Measurements from ENCODE around the gene VAMP4.

The VAMP4 gene, protein sequence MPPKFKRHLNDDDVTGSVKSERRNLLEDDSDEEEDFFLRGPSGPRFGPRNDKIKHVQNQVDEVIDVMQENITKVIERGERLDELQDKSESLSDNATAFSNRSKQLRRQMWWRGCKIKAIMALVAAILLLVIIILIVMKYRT

DNA sequence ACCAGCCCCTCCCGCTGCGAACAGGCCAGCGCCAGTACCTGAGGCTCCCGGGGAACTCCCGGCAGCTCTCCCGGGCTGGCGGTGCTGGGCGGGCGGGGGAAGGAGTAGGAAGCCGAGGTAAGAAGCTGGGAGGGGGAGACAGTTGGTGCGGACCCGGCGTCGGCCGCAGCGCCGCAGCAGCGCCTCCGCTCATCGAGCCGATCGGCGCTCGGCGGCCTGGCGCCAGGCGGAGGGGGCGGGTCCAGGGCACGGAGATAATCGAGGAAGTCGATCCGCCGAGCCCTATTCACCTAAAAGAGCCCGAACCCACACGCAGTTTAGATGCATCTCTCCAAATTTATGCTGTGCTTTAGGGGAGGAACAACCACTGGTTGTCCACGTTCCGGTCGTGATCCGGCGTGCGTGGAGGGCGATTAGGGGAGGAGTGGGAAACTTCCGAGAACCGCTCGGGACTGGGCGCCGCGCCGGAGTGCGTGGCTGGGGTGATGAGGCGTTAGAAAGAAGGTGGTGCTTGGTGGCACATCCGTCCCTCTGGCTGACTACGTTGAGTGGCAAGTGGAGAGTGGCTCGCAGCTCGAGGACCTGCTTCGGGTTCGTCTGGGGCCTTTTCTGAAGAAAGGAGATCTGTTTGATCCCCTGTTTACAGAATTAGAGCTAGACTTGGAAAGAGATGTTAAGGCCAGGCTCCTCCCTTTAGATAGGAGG is at the start of gene VAMP4:
Gene VAMP4 (minus strand): TSS at position 194 of the 705 bp plus-strand sequence. CDS start 3,651 bp downstream, outside the sequence.
- peak; percentile 71 for DNase-seq (ENCODE audit: low spot score)

- DNase-seq (ENCODE audit: low spot score) = no peak
Measured at GRCh38 chr1:171790318-171790717, 48.5 kb upstream of the VAMP4 start.

DNA sequence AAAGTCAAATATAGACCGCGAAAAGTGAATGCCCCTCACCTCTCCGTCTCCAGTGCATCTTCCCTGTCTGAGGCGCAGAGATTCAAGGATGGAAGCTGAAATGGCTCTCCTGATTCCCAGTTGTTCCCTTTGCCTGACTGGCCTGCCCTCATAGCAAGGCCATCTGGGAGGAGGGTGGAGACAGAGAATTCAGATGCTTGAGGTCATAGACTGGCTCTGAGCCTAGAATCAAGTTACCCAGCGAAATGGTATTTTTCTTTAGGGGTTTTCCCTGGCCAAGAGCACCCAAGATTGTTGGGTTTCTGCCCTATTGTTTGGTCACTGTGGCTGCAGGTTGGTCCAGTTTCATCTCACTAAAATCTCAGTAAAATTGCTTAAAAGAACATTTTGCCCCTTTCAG is 46.8 kb upstream of the VAMP4 start:
- peak; percentile 32 for DNase-seq (ENCODE audit: low spot score)

GRCh38 chr1:171787686-171788480 is 46.0 kb upstream of the VAMP4 start:
- DNase-seq (ENCODE audit: low spot score) = no peak

- no peak for DNase-seq (ENCODE audit: low spot score)
Measured at GRCh38 chr1:171786534-171786933, 44.7 kb upstream of the VAMP4 start.

- DNase-seq (ENCODE audit: low spot score) = no peak
Measured at GRCh38 chr1:171785766-171786165, 43.9 kb upstream of the VAMP4 start.

DNA sequence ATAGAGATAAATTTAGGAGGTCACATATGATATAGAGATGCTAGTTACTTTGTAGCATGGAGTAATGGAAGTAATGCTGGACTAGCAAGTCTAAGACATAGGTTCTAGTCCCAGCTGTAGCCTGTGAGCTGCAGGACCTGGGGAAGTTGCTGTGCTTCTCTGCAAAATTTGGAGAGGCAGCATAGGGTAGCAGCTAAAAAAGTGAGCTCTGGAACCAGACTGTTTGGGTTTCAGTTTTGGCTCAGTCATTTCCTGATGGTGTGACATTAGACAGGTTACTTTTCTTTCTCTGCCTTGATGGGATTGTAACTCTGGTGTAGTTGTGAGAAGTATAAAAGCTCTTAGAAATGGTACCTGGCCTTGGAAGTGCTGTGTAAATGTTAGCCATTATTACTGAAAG is 42.9 kb upstream of the VAMP4 start:
- DNase-seq (ENCODE audit: low spot score) = no peak

GRCh38 chr1:171783816-171784530 is 42.1 kb upstream of the VAMP4 start:
- no peak for DNase-seq (ENCODE audit: low spot score)

DNA sequence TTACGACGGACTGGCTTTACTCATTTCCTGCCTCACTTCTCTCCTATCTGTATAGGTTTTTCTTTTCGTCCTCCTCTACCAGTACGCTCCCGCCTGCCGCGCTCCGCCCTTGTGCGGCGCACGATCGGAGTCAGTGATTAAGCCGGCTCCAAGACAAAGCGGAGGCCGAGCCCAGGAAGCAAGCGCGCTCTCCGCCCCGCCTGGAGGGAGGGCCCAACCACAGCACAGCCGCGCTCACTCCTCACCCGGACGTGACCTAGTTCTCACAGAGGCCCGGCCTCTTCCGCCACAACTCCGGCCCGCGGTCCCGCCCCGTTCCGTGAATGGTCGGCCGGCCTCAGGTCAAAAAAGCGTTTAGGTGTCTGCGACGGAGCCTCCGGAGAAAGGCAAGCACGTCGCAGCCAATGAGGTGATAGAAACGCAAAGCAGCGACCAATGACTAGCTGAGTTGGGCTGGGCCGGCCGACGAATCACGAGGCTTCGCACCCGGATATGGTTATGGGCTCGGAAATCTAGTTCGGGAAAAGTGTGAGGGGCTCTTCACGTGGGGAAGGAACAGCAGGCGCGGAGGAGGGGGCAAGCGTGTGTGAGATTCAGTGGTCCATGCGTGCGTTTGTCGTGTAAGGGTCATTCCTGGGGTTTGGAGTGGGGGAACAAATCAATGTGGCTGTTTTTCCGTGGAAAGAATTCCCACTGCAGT is 39.5 kb upstream of the VAMP4 start, which contains the start of gene METTL13:
Gene METTL13 (plus strand): TSS at position 485 of the 700 bp plus-strand sequence. CDS start 308 bp downstream, outside the sequence.
- DNase-seq (ENCODE audit: low spot score) = peak; percentile 98

- DNase-seq (ENCODE audit: low spot score) = no peak
Measured at GRCh38 chr1:171780583-171781175, 38.8 kb upstream of the VAMP4 start.

DNA sequence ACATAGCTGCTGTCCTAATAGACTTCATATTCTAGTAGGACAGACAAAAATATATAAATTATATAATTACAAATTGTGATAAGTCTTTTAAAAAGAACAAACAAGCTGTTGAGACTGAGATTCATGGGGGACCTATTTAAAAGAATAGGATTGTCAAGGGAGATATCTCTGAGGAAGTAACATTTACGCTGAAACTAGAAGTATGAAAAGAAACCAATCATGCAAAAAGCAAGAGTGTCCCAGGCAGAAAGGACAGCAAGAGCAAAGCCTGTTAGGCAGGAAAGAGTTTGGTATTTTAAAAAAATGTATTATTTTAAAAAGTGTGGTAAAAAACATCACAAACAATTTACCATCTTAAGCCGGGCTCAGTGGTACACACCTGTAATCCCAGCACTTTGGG is 30.4 kb upstream of the VAMP4 start:
- DNase-seq (ENCODE audit: low spot score) = no peak

DNA sequence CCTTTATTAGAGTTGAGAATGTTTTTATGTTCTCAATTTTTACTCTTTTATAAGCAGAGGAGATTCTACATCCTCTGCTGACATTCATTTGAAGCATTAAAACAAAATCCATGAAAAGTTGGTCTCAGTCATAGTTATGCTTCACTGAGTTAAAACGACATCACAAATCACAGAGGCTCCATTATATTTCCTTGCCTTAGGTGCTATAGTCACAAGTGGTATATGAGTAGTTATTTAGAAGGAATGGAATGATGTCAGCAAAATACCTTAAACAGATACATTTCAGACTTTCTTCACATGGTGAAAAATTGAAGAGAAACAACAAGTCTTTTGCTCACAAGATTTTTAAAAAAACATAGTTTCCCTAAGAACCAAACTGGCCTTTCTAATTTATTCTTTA is 27.9 kb upstream of the VAMP4 start:
- DNase-seq (ENCODE audit: low spot score) = no peak

DNA sequence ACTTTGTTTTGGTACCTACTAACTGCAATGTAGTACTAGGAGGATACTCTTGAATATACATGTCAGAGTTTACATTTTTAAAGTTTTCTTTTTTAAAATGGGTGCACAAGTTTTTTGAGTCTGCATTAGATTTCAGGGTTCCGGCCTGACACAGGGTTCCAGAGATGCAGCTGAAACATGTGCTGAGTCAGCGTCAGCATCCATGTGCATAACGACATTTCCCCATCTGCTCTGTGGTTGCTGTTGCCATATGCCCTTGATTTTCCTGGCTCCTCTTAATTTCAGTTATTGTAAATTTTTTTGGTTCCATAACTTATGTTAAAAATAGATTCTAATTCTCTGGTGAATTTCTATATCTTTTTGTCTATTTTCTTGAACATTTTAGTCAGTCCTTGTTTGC is 27.3 kb upstream of the VAMP4 start:
- DNase-seq (ENCODE audit: low spot score) = no peak

- no peak for DNase-seq (ENCODE audit: low spot score)
Measured at GRCh38 chr1:171763764-171764163, 21.9 kb upstream of the VAMP4 start.

GRCh38 chr1:171762143-171762563 is 20.3 kb upstream of the VAMP4 start:
- no peak for DNase-seq (ENCODE audit: low spot score)

GRCh38 chr1:171758011-171758410 is 16.1 kb upstream of the VAMP4 start:
- DNase-seq (ENCODE audit: low spot score) = no peak

DNA sequence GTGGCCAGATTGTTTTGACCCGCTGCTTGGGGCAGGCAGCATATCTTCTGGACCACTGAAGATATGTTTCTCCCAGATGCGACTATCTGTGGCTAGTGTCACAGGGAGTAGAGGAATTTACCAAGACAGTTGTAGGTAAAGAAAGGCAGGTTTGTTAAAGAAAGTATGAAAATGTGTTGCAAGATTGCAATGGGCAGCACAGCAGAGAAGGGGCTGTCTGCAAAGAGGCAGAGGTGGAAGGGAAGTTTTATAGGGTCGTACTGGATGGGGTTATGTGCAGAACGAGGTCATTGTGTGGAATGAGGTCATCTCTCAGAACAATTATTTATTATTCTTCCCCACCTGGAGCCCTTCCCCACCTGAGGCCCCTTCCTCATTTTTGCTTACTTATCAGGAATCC is 15.0 kb upstream of the VAMP4 start:
- DNase-seq (ENCODE audit: low spot score) = no peak

- no peak for DNase-seq (ENCODE audit: low spot score)
Measured at GRCh38 chr1:171754971-171755370, 13.1 kb upstream of the VAMP4 start.

GRCh38 chr1:171754353-171754705 is 12.5 kb upstream of the VAMP4 start:
- peak; percentile 49 for DNase-seq (ENCODE audit: low spot score)

DNA sequence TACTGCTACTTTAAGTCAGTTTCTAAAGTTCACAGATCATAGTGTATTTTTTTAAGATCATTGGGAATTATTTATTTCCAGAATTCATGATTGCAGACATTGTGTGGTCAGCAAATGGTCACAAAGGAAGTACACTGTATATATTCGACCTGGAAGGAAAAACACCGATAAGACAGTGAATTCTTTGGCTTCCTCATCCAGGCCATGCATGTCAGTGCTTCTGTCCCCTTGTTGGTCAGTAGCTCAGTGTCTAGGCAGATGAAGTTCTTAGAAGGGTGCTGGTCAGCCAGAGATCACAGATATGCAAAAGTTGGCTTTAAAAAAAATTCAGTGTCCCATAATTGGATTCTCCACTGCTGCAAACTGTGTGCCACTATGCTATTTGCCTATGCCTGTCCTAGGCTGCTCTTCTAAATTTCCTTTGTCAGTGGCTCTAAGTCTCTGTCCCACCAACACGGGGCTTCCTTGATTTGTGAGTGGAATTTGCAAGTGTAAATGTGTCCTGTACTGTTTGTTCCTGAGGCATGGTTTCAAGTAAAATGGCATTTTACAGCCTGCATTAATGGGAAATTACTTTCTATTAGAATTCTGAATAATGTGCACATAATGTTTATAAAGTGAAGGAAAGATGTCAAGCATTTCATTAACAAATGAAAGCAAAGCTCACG is 12.0 kb upstream of the VAMP4 start:
- no peak for DNase-seq (ENCODE audit: low spot score)

DNA sequence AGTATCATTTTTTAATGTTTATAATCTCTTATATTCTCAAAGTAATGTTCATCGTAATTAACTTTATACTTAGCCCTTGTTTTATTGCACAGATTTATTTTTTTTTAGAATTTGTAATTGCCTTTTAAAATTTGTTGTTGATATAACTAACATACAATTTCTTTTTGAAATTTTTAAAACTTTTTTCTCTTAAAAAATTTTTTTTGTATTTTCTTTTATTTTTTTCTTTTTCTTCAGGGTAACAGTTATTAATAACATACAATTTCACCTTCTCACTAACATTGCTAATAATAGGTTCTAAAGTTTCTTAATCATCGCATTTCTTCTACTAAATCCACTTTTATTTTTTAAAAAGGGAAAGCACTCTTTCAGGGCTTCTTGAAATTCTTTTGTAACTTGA is 11.3 kb upstream of the VAMP4 start:
- DNase-seq (ENCODE audit: low spot score) = no peak

Measured in hepatic stellate cell (primary cell).